Neuronal stem cell (in vitro differentiated cells): Measurements from ENCODE around the gene SIVA1.
A peak's percentile ranks its signal among the peaks of the same experiment; 100 is the strongest.

ENCODE experiments used
- DNase-seq: peaks from one replicate; pipeline ENCODE4 v3.0.0-alpha.2; 2013; ENCODE audit warnings: low spot score
- H2AFZ ChIP-seq: one replicate; pipeline ENCODE4 v1.6.1; 2013; ENCODE audit warnings: mild to moderate bottlenecking, low read length, inconsistent platforms
- H2AK5ac ChIP-seq: 2 replicates; pipeline ENCODE4 v1.6.1; 2013; ENCODE audit warnings: low read depth, mild to moderate bottlenecking, inconsistent platforms, low read length, moderate library complexity, mixed read lengths
- H2BK120ac ChIP-seq: 2 replicates; pipeline ENCODE4 v1.6.1; 2013; ENCODE audit warnings: low read depth, mild to moderate bottlenecking, inconsistent platforms, low read length, moderate library complexity, mixed read lengths
- H2BK12ac ChIP-seq: one replicate; pipeline ENCODE4 v1.6.1; 2013; ENCODE audit warnings: low read length, inconsistent platforms
- H2BK15ac ChIP-seq: 2 replicates; pipeline ENCODE4 v1.6.1; 2013; ENCODE audit warnings: mild to moderate bottlenecking, low read length, inconsistent platforms, mixed read lengths
- H2BK5ac ChIP-seq: one replicate; pipeline ENCODE4 v1.6.1; 2013; ENCODE audit warnings: inconsistent platforms, mild to moderate bottlenecking, low read length, moderate library complexity
- H3K14ac ChIP-seq: one replicate; pipeline ENCODE4 v1.6.1; 2013; ENCODE audit warnings: low read length, inconsistent platforms
- H3K18ac ChIP-seq: 2 replicates; pipeline ENCODE4 v1.6.1; 2013; ENCODE audit warnings: low read length, inconsistent platforms
- H3K23ac ChIP-seq: 2 replicates; pipeline ENCODE4 v1.6.1; 2013; ENCODE audit warnings: low read depth, mild to moderate bottlenecking, mixed read lengths, low read length, inconsistent platforms; ENCODE audit not compliant: poor library complexity
- H3K27ac ChIP-seq: replicated peaks from 3 replicates; pipeline ENCODE4 v1.5.1; 2013; ENCODE audit warnings: low read length, inconsistent platforms
- H3K27me3 ChIP-seq, 3 experiments: 2 replicates each; pipeline ENCODE4 v1.6.1; 2013; ENCODE audit warnings: low read length in 3 of 3, mild to moderate bottlenecking in 2 of 3, inconsistent platforms in 1 of 3, low read depth in 1 of 3, mixed read lengths in 1 of 3, moderate library complexity in 1 of 3; ENCODE audit not compliant: control insufficient read depth in 3 of 3, insufficient read depth in 3 of 3
- H3K36me3 ChIP-seq, 2 donors: replicated peaks in 1 of 2; 2 replicates each; pipeline ENCODE4 v1.6.1; 2013; ENCODE audit warnings: low read length in 2 of 2; ENCODE audit not compliant: control insufficient read depth in 2 of 2, insufficient read depth in 2 of 2
- H3K4ac ChIP-seq: 2 replicates; pipeline ENCODE4 v1.6.1; 2013; ENCODE audit warnings: inconsistent platforms, mild to moderate bottlenecking, low read length, moderate library complexity
- H3K4me1 ChIP-seq, 2 donors: 1 replicate in 1 of 2; 2 replicates in 1 of 2; pipeline ENCODE4 v1.6.1; 2013; ENCODE audit warnings: low read length in 2 of 2, low read depth in 1 of 2; ENCODE audit not compliant: control insufficient read depth in 2 of 2, insufficient read depth in 1 of 2
- H3K4me2 ChIP-seq: one replicate; pipeline ENCODE4 v1.6.1; 2013; ENCODE audit warnings: mild to moderate bottlenecking, low read length, inconsistent platforms; ENCODE audit not compliant: insufficient read depth, poor library complexity, severe bottlenecking
- H3K4me3 ChIP-seq, 2 donors: 2 replicates each; pipeline ENCODE4 v1.5.1; 2013; ENCODE audit warnings: low read length in 2 of 2, mild to moderate bottlenecking in 2 of 2, inconsistent platforms in 1 of 2, moderate library complexity in 1 of 2
- H3K79me1 ChIP-seq: one replicate; pipeline ENCODE4 v1.6.1; 2013; ENCODE audit warnings: low read depth, mild to moderate bottlenecking, inconsistent platforms, low read length, moderate library complexity
- H3K9ac ChIP-seq: one replicate; pipeline ENCODE4 v1.6.1; 2013; ENCODE audit warnings: mild to moderate bottlenecking, low read depth, low read length, inconsistent platforms; ENCODE audit not compliant: poor library complexity
- H3K9me3 ChIP-seq, 2 donors: replicated peaks in 1 of 2; 2 replicates each; pipeline versions ENCODE3 to v1.6.1; 2013; ENCODE audit warnings: low read length in 2 of 2, mild to moderate bottlenecking in 2 of 2, inconsistent platforms in 1 of 2, low read depth in 1 of 2, mixed read lengths in 1 of 2, moderate library complexity in 1 of 2; ENCODE audit not compliant: control insufficient read depth in 2 of 2, insufficient read depth in 1 of 2
- H4K8ac ChIP-seq: one replicate; pipeline ENCODE4 v1.6.1; 2013; ENCODE audit warnings: low read depth, mild to moderate bottlenecking, inconsistent platforms, low read length, moderate library complexity
- H4K91ac ChIP-seq: one replicate; pipeline ENCODE4 v1.6.1; 2013; ENCODE audit warnings: low read length, low read depth, mild to moderate bottlenecking, inconsistent platforms; ENCODE audit not compliant: poor library complexity
- WGBS, 2 donors: extraction: QIAGEN DNeasy Blood & Tissue Kit; methylation state at CpG; one replicate each; pipeline ENCODE4 v1.1.7; 2013; ENCODE audit warnings: missing lambda C conversion rate in 2 of 2, mixed read lengths in 1 of 2; ENCODE audit not compliant: insufficient read length in 2 of 2, insufficient replicate concordance in 1 of 2; ENCODE audit errors: extremely low coverage in 2 of 2; 5-methylcytosine and 5-hydroxymethylcytosine counted together

Gene SIVA1

GRCh38 chr14:104803912-104804410 is 51.0 kb downstream of the SIVA1 start:
- peaks cover 5% of the 10 kb centered on the region for H3K79me1 ChIP-seq
- no peaks in the 10 kb centered on the region for H3K36me3 ChIP-seq
- H3K9me3 ChIP-seq, result peaks cover 0 to 1% of the 10 kb centered on the region in 2 donors
- no peak overlapping the region for H3K4me3 ChIP-seq
- no peak overlapping the region for H2BK12ac ChIP-seq
- no peak overlapping the region for H2BK5ac ChIP-seq
- H3K18ac ChIP-seq, result no peak overlapping the region
- peaks cover 20 to 42% (median 35%) of the 10 kb centered on the region in 3 experiments for H3K27me3 ChIP-seq
- no CpG with 5 or more reads among the region's 15 CpGs for WGBS, 2 donors
- no peak overlapping the region for H2AFZ ChIP-seq
- no peak for DNase-seq
- H3K9ac ChIP-seq, result no peak overlapping the region
- H2BK120ac ChIP-seq, result no peak overlapping the region
- peaks cover 6 to 17% of the 10 kb centered on the region in 2 donors for H3K4me1 ChIP-seq
- H4K8ac ChIP-seq, result no peak overlapping the region
- no peak overlapping the region for H2BK15ac ChIP-seq
- H3K27ac ChIP-seq, result no peak overlapping the region
- peak overlapping the region; percentile 21 for H3K14ac ChIP-seq
- H3K4me2 ChIP-seq, result no peak overlapping the region
- H3K23ac ChIP-seq, result no peak overlapping the region
- no peak overlapping the region for H3K4ac ChIP-seq
- no peak overlapping the region for H4K91ac ChIP-seq
- H2AK5ac ChIP-seq, result peak overlapping the region; percentile 63

GRCh38 chr14:104804481-104805325 is 51.8 kb downstream of the SIVA1 start:
- peak overlapping the region; percentile 48 for H2BK5ac ChIP-seq
- peaks cover 0 to 1% of the 10 kb centered on the region in 2 donors for H3K9me3 ChIP-seq
- no peak overlapping the region for H3K18ac ChIP-seq
- WGBS, 2 donors, result no CpG with 5 or more reads among the region's 18 CpGs
- no peak overlapping the region for H3K4me3 ChIP-seq
- peak overlapping the region; percentile 81 for H2AK5ac ChIP-seq
- peaks cover 5 to 16% of the 10 kb centered on the region in 2 donors for H3K4me1 ChIP-seq
- H3K79me1 ChIP-seq, result peaks cover 5% of the 10 kb centered on the region
- no peak overlapping the region for H3K9ac ChIP-seq
- no peak overlapping the region for H3K14ac ChIP-seq
- no peak overlapping the region for H2BK12ac ChIP-seq
- H2BK120ac ChIP-seq, result peak overlapping the region; percentile 72
- H3K23ac ChIP-seq, result peak overlapping the region; percentile 43
- H2BK15ac ChIP-seq, result no peak overlapping the region
- no peak overlapping the region for H3K27ac ChIP-seq
- no peaks in the 10 kb centered on the region for H3K36me3 ChIP-seq
- H3K4me2 ChIP-seq, result no peak overlapping the region
- H3K27me3 ChIP-seq, result peaks cover 20 to 35% (median 27%) of the 10 kb centered on the region in 3 experiments
- no peak for DNase-seq
- H2AFZ ChIP-seq, result no peak overlapping the region
- no peak overlapping the region for H3K4ac ChIP-seq
- no peak overlapping the region for H4K8ac ChIP-seq
- H4K91ac ChIP-seq, result no peak overlapping the region

- H3K18ac ChIP-seq, result no peak overlapping the region
- H4K8ac ChIP-seq, result no peak overlapping the region
- peaks cover 2 to 15% of the 10 kb centered on the region in 2 donors for H3K4me1 ChIP-seq
- H2BK12ac ChIP-seq, result no peak overlapping the region
- peak overlapping the region; percentile 66 for H2BK5ac ChIP-seq
- H3K14ac ChIP-seq, result peak overlapping the region; percentile 21
- H3K4me2 ChIP-seq, result no peak overlapping the region
- peak overlapping the region; percentile 72 for H2BK120ac ChIP-seq
- WGBS, 2 donors, result no CpG with 5 or more reads among the region's 3 CpGs
- H3K27ac ChIP-seq, result no peak overlapping the region
- no peak for DNase-seq
- no peak overlapping the region for H2AFZ ChIP-seq
- H3K23ac ChIP-seq, result no peak overlapping the region
- H2BK15ac ChIP-seq, result peak overlapping the region; percentile 67
- no peaks in the 10 kb centered on the region for H3K36me3 ChIP-seq
- H4K91ac ChIP-seq, result no peak overlapping the region
- no peak overlapping the region for H3K4ac ChIP-seq
- H3K27me3 ChIP-seq, result peaks cover 17 to 30% (median 23%) of the 10 kb centered on the region in 3 experiments
- H3K79me1 ChIP-seq, result peaks cover 5% of the 10 kb centered on the region
- peaks cover 0 to 1% of the 10 kb centered on the region in 2 donors for H3K9me3 ChIP-seq
- H3K9ac ChIP-seq, result no peak overlapping the region
- no peak overlapping the region for H2AK5ac ChIP-seq
- H3K4me3 ChIP-seq, result no peak overlapping the region
Observed at GRCh38 chr14:104805326-104805678, 52.4 kb downstream of the SIVA1 start.

- Histone ChIP-seq H2AFZ (no peak overlapping the region), H3K27ac (no peak overlapping the region), H3K79me1 (peaks cover 5% of the 10 kb centered on the region), H3K9me3 (peaks cover 0 to 1% of the 10 kb centered on the region in 2 donors), H3K27me3 (peaks cover 14 to 25% (median 20%) of the 10 kb centered on the region in 3 experiments), H3K18ac (peak overlapping the region; percentile 71), H3K9ac (no peak overlapping the region), H2BK12ac (no peak overlapping the region), H3K4me1 (peaks cover 2 to 13% of the 10 kb centered on the region in 2 donors), H4K91ac (no peak overlapping the region), H2AK5ac (no peak overlapping the region), H3K4me2 (no peak overlapping the region), H3K4me3 (no peak overlapping the region), H3K4ac (no peak overlapping the region), H2BK5ac (peak overlapping the region; percentile 66), H3K36me3 (no peaks in the 10 kb centered on the region), H4K8ac (peak overlapping the region; percentile 43), H2BK15ac (no peak overlapping the region), H3K14ac (peak overlapping the region; percentile 31), H3K23ac (no peak overlapping the region), H2BK120ac (no peak overlapping the region)
- no CpG with 5 or more reads among the region's 14 CpGs for WGBS, 2 donors
- DNase-seq, result no peak
Observed at GRCh38 chr14:104805941-104806624, 53.1 kb downstream of the SIVA1 start.
